ENCODE results near the gene NAXD. TPM values are rescaled to one million over a fixed set of nuclear protein-coding genes. Genes with fewer than 3 reads are reported as not detected.
"Not testable (repeated sequence)": the region's sequence is repeated elsewhere in the genome, so short reads cannot be mapped to it uniquely, and the experiment has no call there.

NAXD gene
- total RNA-seq, 1 donor from 2014 or later = 28.7 TPM

- DNase-seq (ENCODE audit: low spot score) = no peak
- Mint-ChIP-seq H3K4me3 (ENCODE audit: unreplicated experiment) (no peak overlapping the region), H3K27ac (ENCODE audit: unreplicated experiment) (no peak overlapping the region), H3K36me3 (ENCODE audit: low read depth, unreplicated experiment) (peaks cover 61% of the 10 kb centered on the region), H3K4me1 (ENCODE audit: unreplicated experiment) (no peaks in the 10 kb centered on the region), H3K27me3 (ENCODE audit: unreplicated experiment) (peaks cover 7% of the 10 kb centered on the region), H3K9me3 (ENCODE audit: unreplicated experiment) (no peaks in the 10 kb centered on the region)
- TF ChIP-seq, protein P1, sequence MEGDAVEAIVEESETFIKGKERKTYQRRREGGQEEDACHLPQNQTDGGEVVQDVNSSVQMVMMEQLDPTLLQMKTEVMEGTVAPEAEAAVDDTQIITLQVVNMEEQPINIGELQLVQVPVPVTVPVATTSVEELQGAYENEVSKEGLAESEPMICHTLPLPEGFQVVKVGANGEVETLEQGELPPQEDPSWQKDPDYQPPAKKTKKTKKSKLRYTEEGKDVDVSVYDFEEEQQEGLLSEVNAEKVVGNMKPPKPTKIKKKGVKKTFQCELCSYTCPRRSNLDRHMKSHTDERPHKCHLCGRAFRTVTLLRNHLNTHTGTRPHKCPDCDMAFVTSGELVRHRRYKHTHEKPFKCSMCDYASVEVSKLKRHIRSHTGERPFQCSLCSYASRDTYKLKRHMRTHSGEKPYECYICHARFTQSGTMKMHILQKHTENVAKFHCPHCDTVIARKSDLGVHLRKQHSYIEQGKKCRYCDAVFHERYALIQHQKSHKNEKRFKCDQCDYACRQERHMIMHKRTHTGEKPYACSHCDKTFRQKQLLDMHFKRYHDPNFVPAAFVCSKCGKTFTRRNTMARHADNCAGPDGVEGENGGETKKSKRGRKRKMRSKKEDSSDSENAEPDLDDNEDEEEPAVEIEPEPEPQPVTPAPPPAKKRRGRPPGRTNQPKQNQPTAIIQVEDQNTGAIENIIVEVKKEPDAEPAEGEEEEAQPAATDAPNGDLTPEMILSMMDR (IDR thresholded peaks at IDR 0.05; ENCODE audit: unreplicated experiment) = no peak
Observed at GRCh38 chr13:110666255-110666533, 50.8 kb downstream of the NAXD start.

DNA sequence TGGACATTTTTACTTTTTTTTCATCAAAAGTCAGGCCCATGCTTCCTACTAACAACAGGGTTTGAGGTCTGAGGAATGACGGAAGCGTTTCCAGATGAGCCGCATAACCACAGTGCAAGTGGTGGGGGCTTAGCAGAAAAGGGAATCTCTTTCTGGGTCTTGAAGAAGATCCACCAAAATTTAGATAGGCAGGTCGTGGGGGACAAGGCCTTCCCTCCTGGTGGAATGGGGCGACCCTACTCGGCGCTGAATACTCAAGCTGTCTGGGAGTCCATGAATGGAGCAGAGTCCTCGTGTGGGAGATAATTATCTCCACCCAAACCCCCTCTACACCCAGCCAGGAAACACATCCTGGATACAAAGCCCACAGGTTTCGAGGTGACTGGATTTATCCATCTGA is 53.7 kb downstream of the NAXD start:
- H3K4me1 Mint-ChIP-seq (ENCODE audit: unreplicated experiment) = no peaks in the 10 kb centered on the region
- no peak for DNase-seq (ENCODE audit: low spot score)
- TF ChIP-seq, protein P1 (IDR thresholded peaks at IDR 0.05; ENCODE audit: unreplicated experiment) = no peak
- H3K27me3 Mint-ChIP-seq (ENCODE audit: unreplicated experiment) = peaks cover 5% of the 10 kb centered on the region
- no peaks in the 10 kb centered on the region for H3K9me3 Mint-ChIP-seq (ENCODE audit: unreplicated experiment)
- H3K27ac Mint-ChIP-seq (ENCODE audit: unreplicated experiment) = no peak overlapping the region
- H3K4me3 Mint-ChIP-seq (ENCODE audit: unreplicated experiment) = peak overlapping the region; percentile 47
- peaks cover 38% of the 10 kb centered on the region for H3K36me3 Mint-ChIP-seq (ENCODE audit: low read depth, unreplicated experiment)

DNA sequence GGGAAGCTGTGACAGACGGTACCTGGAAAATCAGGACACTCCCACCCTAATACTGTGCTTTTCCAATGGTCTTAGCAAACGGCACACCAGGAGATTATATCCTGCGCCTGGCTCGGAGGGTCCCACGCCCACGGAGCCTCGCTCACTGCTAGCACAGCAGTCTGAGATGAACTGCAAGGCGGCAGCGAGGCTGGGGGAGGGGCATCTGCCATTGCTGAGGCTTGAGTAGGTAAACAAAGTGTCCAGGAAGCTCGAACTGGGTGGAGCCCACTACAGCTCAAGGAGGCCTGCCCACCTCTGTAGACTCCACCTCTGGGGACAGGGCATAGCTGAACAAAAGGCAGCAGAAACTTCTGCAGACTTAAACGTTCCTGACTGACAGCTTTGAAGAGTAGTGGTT is 54.5 kb downstream of the NAXD start:
- H3K9me3 Mint-ChIP-seq (ENCODE audit: unreplicated experiment); H3K27ac Mint-ChIP-seq (ENCODE audit: unreplicated experiment); H3K27me3 Mint-ChIP-seq (ENCODE audit: unreplicated experiment); DNase-seq (ENCODE audit: low spot score); H3K4me1 Mint-ChIP-seq (ENCODE audit: unreplicated experiment): not testable (repeated sequence)
- H3K4me3 Mint-ChIP-seq (ENCODE audit: unreplicated experiment) = peak overlapping the region; percentile 31
- H3K36me3 Mint-ChIP-seq (ENCODE audit: low read depth, unreplicated experiment) = peaks cover 39% of the 10 kb centered on the region

DNA sequence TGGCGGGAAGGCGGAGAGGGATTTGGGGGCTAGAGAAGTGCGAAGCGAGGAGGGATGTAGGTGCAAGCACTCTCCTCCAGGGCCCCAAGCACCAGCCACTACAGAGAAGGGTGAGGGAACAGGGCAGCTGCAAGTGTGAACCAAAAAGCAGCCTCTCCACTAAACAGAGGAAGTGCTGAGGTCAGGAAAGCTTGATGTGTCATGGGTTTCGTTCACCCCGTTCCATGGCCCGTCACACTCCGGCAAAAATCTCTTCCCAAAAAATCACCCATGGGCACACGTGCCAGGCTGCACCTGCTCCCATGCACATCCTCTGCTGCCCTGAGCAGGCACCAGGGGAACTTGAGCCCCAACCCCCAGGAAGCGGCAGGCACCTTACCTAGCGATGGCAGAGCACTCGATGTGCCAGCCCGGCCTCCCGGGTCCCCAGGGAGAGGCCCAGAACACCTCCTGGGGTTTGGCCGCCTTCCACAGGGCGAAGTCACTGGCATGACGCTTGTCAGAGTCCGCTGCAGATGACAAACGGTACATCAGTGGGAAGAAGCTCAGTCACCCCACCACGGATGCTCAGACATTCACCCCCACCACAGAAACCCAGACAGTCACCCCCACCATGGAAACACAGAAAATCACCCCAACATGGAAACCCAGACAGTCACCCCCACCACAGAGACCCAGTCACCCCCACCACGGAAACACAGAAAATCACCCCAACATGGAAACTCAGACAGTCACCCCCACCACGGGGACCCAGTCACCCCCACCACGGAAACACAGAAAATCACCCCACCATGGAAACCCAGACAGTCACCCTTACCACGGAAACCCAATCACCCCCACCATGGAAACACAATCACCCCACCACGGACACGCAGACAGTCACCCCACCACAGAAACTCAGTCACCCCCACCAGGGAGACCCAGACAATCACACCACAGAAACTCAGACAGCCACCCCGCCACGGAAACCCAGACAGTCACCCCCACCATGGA is 61.5 kb downstream of the NAXD start:
- H3K36me3 Mint-ChIP-seq (ENCODE audit: low read depth, unreplicated experiment) = peaks cover 34% of the 10 kb centered on the region
- peaks cover 5% of the 10 kb centered on the region for H3K27me3 Mint-ChIP-seq (ENCODE audit: unreplicated experiment)
- H3K4me3 Mint-ChIP-seq (ENCODE audit: unreplicated experiment) = peak overlapping the region; percentile 25
- H3K9me3 Mint-ChIP-seq (ENCODE audit: unreplicated experiment) = no peaks in the 10 kb centered on the region
- H3K4me1 Mint-ChIP-seq (ENCODE audit: unreplicated experiment) = no peaks in the 10 kb centered on the region
- no peak for DNase-seq (ENCODE audit: low spot score)
- TF ChIP-seq, protein P1 (IDR thresholded peaks at IDR 0.05; ENCODE audit: unreplicated experiment) = no peak
- no peak overlapping the region for H3K27ac Mint-ChIP-seq (ENCODE audit: unreplicated experiment)

DNA sequence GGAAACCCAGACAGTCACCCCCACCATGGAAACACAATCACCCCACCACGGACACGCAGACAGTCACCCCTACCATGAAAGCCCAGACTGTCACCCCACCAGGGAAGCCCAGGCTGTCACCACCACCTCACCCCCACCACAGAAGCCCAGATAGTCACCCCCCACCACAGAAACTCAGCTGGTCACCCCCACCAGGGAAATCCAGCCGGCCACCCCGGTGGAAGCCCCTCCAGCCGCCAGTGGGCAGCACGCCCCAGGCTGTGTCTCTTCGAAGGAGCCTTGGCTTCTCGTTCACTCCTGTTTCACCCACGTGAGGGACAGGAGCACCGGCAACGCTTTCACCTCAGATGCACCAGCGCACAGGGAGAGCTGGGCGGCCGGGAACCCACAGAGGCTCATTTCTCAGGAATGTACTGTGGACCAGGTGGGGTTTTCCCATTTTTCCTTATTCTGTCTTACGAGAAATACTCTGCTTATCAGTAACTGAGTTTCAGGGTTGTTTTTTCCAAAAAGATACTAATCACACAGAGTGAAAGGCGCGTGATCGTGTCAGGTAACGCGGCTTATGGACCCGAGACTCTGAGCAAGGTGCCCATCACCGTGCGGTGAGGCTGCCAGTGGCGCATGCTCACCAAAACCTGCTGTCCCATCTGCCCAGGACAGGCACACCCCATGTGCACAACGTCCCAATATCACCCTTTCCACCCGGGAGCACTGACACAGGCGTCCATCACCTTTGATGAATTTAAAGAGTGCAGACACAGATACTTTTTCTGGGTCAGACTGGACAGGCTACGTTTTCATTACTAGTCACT is 62.6 kb downstream of the NAXD start:
- Mint-ChIP-seq H3K9me3 (ENCODE audit: unreplicated experiment) (no peaks in the 10 kb centered on the region), H3K27me3 (ENCODE audit: unreplicated experiment) (peaks cover 3% of the 10 kb centered on the region), H3K4me1 (ENCODE audit: unreplicated experiment) (no peaks in the 10 kb centered on the region), H3K27ac (ENCODE audit: unreplicated experiment) (no peak overlapping the region), H3K36me3 (ENCODE audit: low read depth, unreplicated experiment) (peaks cover 35% of the 10 kb centered on the region), H3K4me3 (ENCODE audit: unreplicated experiment) (peak overlapping the region; percentile 15)
- TF ChIP-seq, protein P1 (IDR thresholded peaks at IDR 0.05; ENCODE audit: unreplicated experiment) = no peak
- no peak for DNase-seq (ENCODE audit: low spot score)
